PC-9 (cell line): Measurements from ENCODE around the gene OSTN. TPM values are rescaled to one million over a fixed set of nuclear protein-coding genes. Genes with fewer than 3 reads are reported as not detected.

Experiments
- BruUV-seq: library from RNA; stranded (reverse); fragments of 400-500 nt; replicated peaks from 2 replicates; lab custom pipeline; 2021; lab: Mats Ljungman, UMichigan
- CTCF ChIA-PET: fragments of 300-600 bp; sonication (Branson Sonifier 250); formaldehyde crosslinking; loops from one replicate; lab custom pipeline; 2022; ENCODE audit warnings: antibody characterized with exemption; lab: Charles Lee
- POLR2A ChIA-PET: fragments of 300-600 bp; sonication (Branson Sonifier 250); formaldehyde crosslinking; loops from one replicate; lab custom pipeline; 2022; ENCODE audit warnings: antibody characterized with exemption; ENCODE audit not compliant: unreplicated experiment; lab: Charles Lee
- DNase-seq, 2 experiments: peaks; one replicate each; pipeline versions ENCODE4 v3.0.0 to v3.0.0-alpha.2; 2015 to 2022; ENCODE audit warnings: mixed read lengths in 1 of 2
- H2AFZ ChIP-seq: fragments of 200-600 bp; sonication (generic); 2 replicates; pipeline ENCODE4 v1.8.1; 2017; ENCODE audit warnings: antibody characterized with exemption
- H3F3A ChIP-seq: fragments of 200-600 bp; sonication (generic); 2 replicates; pipeline ENCODE4 v1.8.1; 2017; ENCODE audit warnings: antibody characterized with exemption, mild to moderate bottlenecking, low read depth; ENCODE audit not compliant: insufficient read depth
- H3K27ac ChIP-seq: fragments of 200-600 bp; sonication (generic); 2 replicates; pipeline ENCODE4 v1.6.1; 2016; ENCODE audit warnings: mixed run types
- H3K27me3 ChIP-seq: fragments of 200-600 bp; sonication (generic); 2 replicates; pipeline ENCODE4 v1.6.1; 2016; ENCODE audit warnings: low read depth, mixed run types; ENCODE audit not compliant: insufficient read depth
- H3K36me3 ChIP-seq: fragments of 200-600 bp; sonication (generic); 2 replicates; pipeline ENCODE4 v1.6.1; 2016; ENCODE audit warnings: low read depth, mixed run types
- H3K4me1 ChIP-seq: fragments of 200-600 bp; sonication (generic); replicated peaks from 2 replicates; pipeline ENCODE4 v1.6.1; 2016; ENCODE audit warnings: mixed run types; ENCODE audit not compliant: insufficient read depth
- H3K4me2 ChIP-seq: fragments of 200-600 bp; sonication (generic); 2 replicates; pipeline ENCODE4 v1.6.1; 2017; ENCODE audit warnings: mixed run types
- H3K4me3 ChIP-seq: fragments of 200-600 bp; sonication (generic); 2 replicates; pipeline ENCODE4 v1.6.1; 2016; ENCODE audit warnings: mixed run types
- H3K79me2 ChIP-seq: fragments of 200-600 bp; sonication (generic); 2 replicates; pipeline ENCODE4 v1.6.1; 2017; ENCODE audit warnings: low read depth, mixed run types
- H3K9me2 ChIP-seq: fragments of 200-600 bp; sonication (generic); 2 replicates; pipeline ENCODE4 v1.8.1; 2017; ENCODE audit warnings: mild to moderate bottlenecking; ENCODE audit not compliant: insufficient read depth
- H3K9me3 ChIP-seq: fragments of 200-600 bp; sonication (generic); 2 replicates; pipeline ENCODE4 v1.8.1; 2016; ENCODE audit warnings: low read depth; ENCODE audit not compliant: insufficient read depth
- H4K20me1 ChIP-seq: fragments of 200-600 bp; sonication (generic); 2 replicates; pipeline ENCODE4 v1.8.1; 2017; ENCODE audit not compliant: insufficient read depth
- CTCF ChIP-seq: fragments of 200-600 bp; sonication (generic); conservative IDR thresholded peaks from 2 replicates; pipeline ENCODE4 v1.6.1; 2017; ENCODE audit warnings: mixed run types, antibody characterized with exemption, mild to moderate bottlenecking, moderate library complexity
- intact Hi-C: fragments of 100-400 bp; cut with micrococcal nuclease; formaldehyde crosslinking; loops from one replicate; pipeline ENCODE4 v1.10.0; 2022; ENCODE audit not compliant: unreplicated experiment
- total RNA-seq: library from RNA; stranded (reverse); gene quantifications from 2 replicates; pipeline ENCODE4 v1.2.3, GENCODE V29; 2021

OSTN gene
- total RNA-seq, 1 experiment from 2014 or later: not detected

- ChIA-PET CTCF (no interaction called here), POLR2A (no interaction called here)
- Histone ChIP-seq H3K4me1 (no peaks in the 10 kb centered on the region), H3K36me3 (no peaks in the 10 kb centered on the region), H3K27ac (no peak overlapping the region), H3K9me3 (no peaks in the 10 kb centered on the region), H3K79me2 (no peaks in the 10 kb centered on the region), H3K27me3 (no peaks in the 10 kb centered on the region), H3F3A (no peaks in the 10 kb centered on the region), H3K9me2 (no peaks in the 10 kb centered on the region), H3K4me3 (no peak overlapping the region), H4K20me1 (no peaks in the 10 kb centered on the region), H2AFZ (no peak overlapping the region), H3K4me2 (no peak overlapping the region)
- no TSS peak for BruUV-seq
- intact Hi-C loops: no loop called here
- TF ChIP-seq CTCF: no peak
- peak in 1 of 2 experiments; percentile 20 for DNase-seq
These were observed 115.2 kb downstream of the OSTN start for GRCh38 chr3:191314109-191314728.

Other genes starting within 250 kb of the OSTN start
- gene CCDC50, start 130.2 kb downstream of the OSTN start, total RNA-seq: 106 and 118 TPM in 2 replicates
- gene UTS2B, start 131.3 kb downstream of the OSTN start, total RNA-seq: 1.1 TPM in 2 replicates